ENCODE results near the gene LIMK1. TPM values are rescaled to one million over a fixed set of nuclear protein-coding genes. Genes with fewer than 3 reads are reported as not detected.

The LIMK1 gene
- total and polyA plus RNA-seq, 4 donors = 0.63 to 4.1 (median 3.4) TPM

GRCh38 chr7:74104702-74105101 lies 21.1 kb downstream of the LIMK1 start:
- Histone ChIP-seq H3K27ac (ENCODE audit: low read depth in 1 of 2, low read length in 2 of 2) (no peak overlapping the region), H3K4me3 (ENCODE audit: low read depth in 1 of 3, low read length in 3 of 3) (no peak overlapping the region), H3K36me3 (ENCODE audit: control insufficient read depth in 4 of 4, insufficient read depth in 3 of 4, low read depth in 1 of 4, low read length in 3 of 4) (peaks cover 0 to 3% (median under 1%) of the 10 kb centered on the region in 4 donors), H3K4me1 (ENCODE audit: control insufficient read depth in 4 of 4, insufficient read depth in 4 of 4, low read length in 3 of 4) (no peaks in the 10 kb centered on the region), H3K9ac (ENCODE audit: low read depth in 1 of 2, low read length in 2 of 2) (no peak overlapping the region), H3K27me3 (ENCODE audit: control insufficient read depth in 4 of 4, insufficient read depth in 4 of 4, low read length in 3 of 4) (no peaks in the 10 kb centered on the region), H3K9me3 (ENCODE audit: control insufficient read depth in 4 of 4, low read length in 3 of 4) (no peaks in the 10 kb centered on the region)
- WGBS = 95% methylated on average over 8 of the region's 8 CpGs
- TF ChIP-seq CTCF (IDR thresholded peaks at IDR 0.05; ENCODE audit: low read depth, low read length, missing input control) (no peak), RXRA (IDR thresholded peaks at IDR 0.05) (no peak)
- DNase-seq (ENCODE audit: low spot score) = no peak

- DNase-seq (ENCODE audit: low spot score) = no peak
- H3K4me3 ChIP-seq (ENCODE audit: low read depth in 1 of 3, low read length in 3 of 3) = no peak overlapping the region
- WGBS = 94% methylated on average over 11 of the region's 11 CpGs
- H3K27me3 ChIP-seq (ENCODE audit: control insufficient read depth in 4 of 4, insufficient read depth in 4 of 4, low read length in 3 of 4) = no peaks in the 10 kb centered on the region
- no peak overlapping the region for H3K9ac ChIP-seq (ENCODE audit: low read depth in 1 of 2, low read length in 2 of 2)
- no peaks in the 10 kb centered on the region for H3K9me3 ChIP-seq (ENCODE audit: control insufficient read depth in 4 of 4, low read length in 3 of 4)
- TF ChIP-seq JUND (IDR thresholded peaks at IDR 0.05) = no peak
- no peak for TF ChIP-seq ZBTB33 (IDR thresholded peaks at IDR 0.05)
- TF ChIP-seq EGR1 (IDR thresholded peaks at IDR 0.05; ENCODE audit: low read depth in 2 of 2) = no peak
- H3K4me1 ChIP-seq (ENCODE audit: control insufficient read depth in 4 of 4, insufficient read depth in 4 of 4, low read length in 3 of 4) = no peaks in the 10 kb centered on the region
- no peak overlapping the region for H3K27ac ChIP-seq (ENCODE audit: low read depth in 1 of 2, low read length in 2 of 2)
- peaks cover 0 to 5% (median under 1%) of the 10 kb centered on the region in 4 donors for H3K36me3 ChIP-seq (ENCODE audit: control insufficient read depth in 4 of 4, insufficient read depth in 3 of 4, low read depth in 1 of 4, low read length in 3 of 4)
Observed at GRCh38 chr7:74105992-74106391, 22.4 kb downstream of the LIMK1 start.

GRCh38 chr7:74106846-74107245 lies 23.2 kb downstream of the LIMK1 start:
- Histone ChIP-seq H3K36me3 (ENCODE audit: control insufficient read depth in 4 of 4, insufficient read depth in 3 of 4, low read depth in 1 of 4, low read length in 3 of 4) (peaks cover 0 to 5% (median 2%) of the 10 kb centered on the region in 4 donors), H3K27me3 (ENCODE audit: control insufficient read depth in 4 of 4, insufficient read depth in 4 of 4, low read length in 3 of 4) (no peaks in the 10 kb centered on the region), H3K4me1 (ENCODE audit: control insufficient read depth in 4 of 4, insufficient read depth in 4 of 4, low read length in 3 of 4) (no peaks in the 10 kb centered on the region), H3K9ac (ENCODE audit: low read depth in 1 of 2, low read length in 2 of 2) (no peak overlapping the region), H3K4me3 (ENCODE audit: low read depth in 1 of 3, low read length in 3 of 3) (no peak overlapping the region), H3K27ac (ENCODE audit: low read depth in 1 of 2, low read length in 2 of 2) (no peak overlapping the region), H3K9me3 (ENCODE audit: control insufficient read depth in 4 of 4, low read length in 3 of 4) (no peaks in the 10 kb centered on the region)
- no peak for DNase-seq (ENCODE audit: low spot score)
- TF ChIP-seq GABPA (IDR thresholded peaks at IDR 0.05 in 1 of 2, conservative IDR thresholded peaks at IDR 0.05 in 1 of 2) = no peak
- no peak for TF ChIP-seq ZBTB33 (IDR thresholded peaks at IDR 0.05)
- no peak for TF ChIP-seq NR2F2 (IDR thresholded peaks at IDR 0.05)
- no peak for TF ChIP-seq HNF4G (IDR thresholded peaks at IDR 0.05)
- no peak for TF ChIP-seq ATF3 (IDR thresholded peaks at IDR 0.05)
- no peak for TF ChIP-seq JUND (IDR thresholded peaks at IDR 0.05)
- TF ChIP-seq TAF1 (conservative IDR thresholded peaks at IDR 0.05) = no peak
- TF ChIP-seq MAX (IDR thresholded peaks at IDR 0.05) = no peak
- TF ChIP-seq RAD21 (IDR thresholded peaks at IDR 0.05) = no peak
- no peak for TF ChIP-seq EGR1 (IDR thresholded peaks at IDR 0.05; ENCODE audit: low read depth in 2 of 2)
- no peak for TF ChIP-seq REST (IDR thresholded peaks at IDR 0.05)
- no peak for TF ChIP-seq FOXA2 (IDR thresholded peaks at IDR 0.05)
- no peak for TF ChIP-seq YY1 (IDR thresholded peaks at IDR 0.05)
- TF ChIP-seq FOXA1 (IDR thresholded peaks at IDR 0.05) = no peak
- no peak for TF ChIP-seq HNF4A (conservative IDR thresholded peaks at IDR 0.05)
- no peak for TF ChIP-seq RXRA (IDR thresholded peaks at IDR 0.05)
- no peak for TF ChIP-seq SP1 (IDR thresholded peaks at IDR 0.05)
- 96% methylated on average over 18 of the region's 18 CpGs for WGBS

Measured in liver (tissue), 9 donors.